ENCODE data around the gene PATJ.
"Not testable (repeated sequence)": the region's sequence is repeated elsewhere in the genome, so short reads cannot be mapped to it uniquely, and the experiment has no call there.

Gene PATJ

GRCh38 chr1:61851849-61852669, 109.8 kb downstream of the PATJ start:
- H3K4me3 ChIP-seq (ENCODE audit: extremely low read depth, insufficient read depth, low read length, poor library complexity, severe bottlenecking), result no peak overlapping the region
- 100% methylated on average over 1 of the region's 6 CpGs; no CpG with 5 or more reads in 1 of the 2 experiments for WGBS, 2 experiments (ENCODE audit: insufficient coverage in 2 of 2)
- H3K9me3 ChIP-seq (ENCODE audit: control insufficient read depth, low read length), result no peaks in the 10 kb centered on the region
- H3K4me1 ChIP-seq (ENCODE audit: control insufficient read depth, insufficient read depth, low read length, poor library complexity, severe bottlenecking), result no peaks in the 10 kb centered on the region
- H3K27ac ChIP-seq (ENCODE audit: low read depth, low read length, severe bottlenecking), result no peak overlapping the region
- H3K36me3 ChIP-seq (ENCODE audit: control insufficient read depth, insufficient read depth, low read length), result no peaks in the 10 kb centered on the region

GRCh38 chr1:61852670-61853015, 110.4 kb downstream of the PATJ start:
- no peak overlapping the region for H3K27ac ChIP-seq (ENCODE audit: low read depth, low read length, severe bottlenecking)
- H3K4me1 ChIP-seq (ENCODE audit: control insufficient read depth, insufficient read depth, low read length, poor library complexity, severe bottlenecking), result no peaks in the 10 kb centered on the region
- no peak overlapping the region for H3K4me3 ChIP-seq (ENCODE audit: extremely low read depth, insufficient read depth, low read length, poor library complexity, severe bottlenecking)
- WGBS, 2 experiments (ENCODE audit: insufficient coverage in 2 of 2), result 80 to 93% methylated on average over 1 to 2 of the region's 2 CpGs
- H3K9me3 ChIP-seq (ENCODE audit: control insufficient read depth, low read length), result no peaks in the 10 kb centered on the region
- H3K36me3 ChIP-seq (ENCODE audit: control insufficient read depth, insufficient read depth, low read length), result no peaks in the 10 kb centered on the region

GRCh38 chr1:61853583-61853982, 111.3 kb downstream of the PATJ start:
- 83 to 93% methylated on average over 1 of the region's 3 CpGs for WGBS, 2 experiments (ENCODE audit: insufficient coverage in 2 of 2)
- no peak overlapping the region for H3K4me3 ChIP-seq (ENCODE audit: extremely low read depth, insufficient read depth, low read length, poor library complexity, severe bottlenecking)
- H3K9me3 ChIP-seq (ENCODE audit: control insufficient read depth, low read length), result no peaks in the 10 kb centered on the region

GRCh38 chr1:61864489-61864888, 122.2 kb downstream of the PATJ start:
- 92% methylated on average over 2 of the region's 7 CpGs; no CpG with 5 or more reads in 1 of the 2 experiments for WGBS, 2 experiments (ENCODE audit: insufficient coverage in 2 of 2)
- H3K9me3 ChIP-seq (ENCODE audit: control insufficient read depth, low read length), result no peaks in the 10 kb centered on the region
- no peak overlapping the region for H3K27ac ChIP-seq (ENCODE audit: low read depth, low read length, severe bottlenecking)
- no peak overlapping the region for H3K4me3 ChIP-seq (ENCODE audit: extremely low read depth, insufficient read depth, low read length, poor library complexity, severe bottlenecking)
- no peaks in the 10 kb centered on the region for H3K36me3 ChIP-seq (ENCODE audit: control insufficient read depth, insufficient read depth, low read length)
- no peaks in the 10 kb centered on the region for H3K4me1 ChIP-seq (ENCODE audit: control insufficient read depth, insufficient read depth, low read length, poor library complexity, severe bottlenecking)

More at GRCh38 chr1:61853583-61853982, 111.3 kb downstream of the PATJ start:
- no peak overlapping the region for H3K27ac ChIP-seq (ENCODE audit: low read depth, low read length, severe bottlenecking)
- H3K36me3 ChIP-seq (ENCODE audit: control insufficient read depth, insufficient read depth, low read length), result no peaks in the 10 kb centered on the region
- no peaks in the 10 kb centered on the region for H3K4me1 ChIP-seq (ENCODE audit: control insufficient read depth, insufficient read depth, low read length, poor library complexity, severe bottlenecking)

GRCh38 chr1:61865646-61866220, 123.5 kb downstream of the PATJ start:
- H3K9me3 ChIP-seq (ENCODE audit: control insufficient read depth, low read length), result peaks cover 6% of the 10 kb centered on the region
- no peak overlapping the region for H3K4me3 ChIP-seq (ENCODE audit: extremely low read depth, insufficient read depth, low read length, poor library complexity, severe bottlenecking)
- no peaks in the 10 kb centered on the region for H3K4me1 ChIP-seq (ENCODE audit: control insufficient read depth, insufficient read depth, low read length, poor library complexity, severe bottlenecking)
- no peaks in the 10 kb centered on the region for H3K36me3 ChIP-seq (ENCODE audit: control insufficient read depth, insufficient read depth, low read length)
- no peak overlapping the region for H3K27ac ChIP-seq (ENCODE audit: low read depth, low read length, severe bottlenecking)
- 83 to 86% methylated on average over 1 of the region's 4 CpGs for WGBS, 2 experiments (ENCODE audit: insufficient coverage in 2 of 2)

GRCh38 chr1:61869691-61870109, 127.4 kb downstream of the PATJ start:
- H3K27ac ChIP-seq (ENCODE audit: low read depth, low read length, severe bottlenecking), result no peak overlapping the region
- peaks cover 11% of the 10 kb centered on the region for H3K9me3 ChIP-seq (ENCODE audit: control insufficient read depth, low read length)
- H3K4me3 ChIP-seq (ENCODE audit: extremely low read depth, insufficient read depth, low read length, poor library complexity, severe bottlenecking), result no peak overlapping the region
- H3K4me1 ChIP-seq (ENCODE audit: control insufficient read depth, insufficient read depth, low read length, poor library complexity, severe bottlenecking), result no peaks in the 10 kb centered on the region
- H3K36me3 ChIP-seq (ENCODE audit: control insufficient read depth, insufficient read depth, low read length), result no peaks in the 10 kb centered on the region
- WGBS, 2 experiments (ENCODE audit: insufficient coverage in 2 of 2), result 93 to 96% methylated on average over 9 to 14 of the region's 14 CpGs

- no peak overlapping the region for H3K27ac ChIP-seq (ENCODE audit: low read depth, low read length, severe bottlenecking)
- H3K9me3 ChIP-seq (ENCODE audit: control insufficient read depth, low read length), result peaks cover 11% of the 10 kb centered on the region
- no peaks in the 10 kb centered on the region for H3K4me1 ChIP-seq (ENCODE audit: control insufficient read depth, insufficient read depth, low read length, poor library complexity, severe bottlenecking)
- H3K36me3 ChIP-seq (ENCODE audit: control insufficient read depth, insufficient read depth, low read length), result no peaks in the 10 kb centered on the region
- H3K4me3 ChIP-seq (ENCODE audit: extremely low read depth, insufficient read depth, low read length, poor library complexity, severe bottlenecking), result no peak overlapping the region
- WGBS, 2 experiments (ENCODE audit: insufficient coverage in 2 of 2), result 86 to 100% methylated on average over 1 of the region's 3 CpGs
Measured at GRCh38 chr1:61872206-61872605, 129.9 kb downstream of the PATJ start.

- no peak overlapping the region for H3K4me3 ChIP-seq (ENCODE audit: extremely low read depth, insufficient read depth, low read length, poor library complexity, severe bottlenecking)
- no peak overlapping the region for H3K27ac ChIP-seq (ENCODE audit: low read depth, low read length, severe bottlenecking)
- H3K4me1 ChIP-seq (ENCODE audit: control insufficient read depth, insufficient read depth, low read length, poor library complexity, severe bottlenecking), result no peaks in the 10 kb centered on the region
- WGBS, 2 experiments (ENCODE audit: insufficient coverage in 2 of 2), result no CpG with 5 or more reads among the region's 2 CpGs
- H3K36me3 ChIP-seq (ENCODE audit: control insufficient read depth, insufficient read depth, low read length), result no peaks in the 10 kb centered on the region
- H3K9me3 ChIP-seq (ENCODE audit: control insufficient read depth, low read length), result peaks cover 11% of the 10 kb centered on the region
Measured at GRCh38 chr1:61873581-61873980, 131.3 kb downstream of the PATJ start.

GRCh38 chr1:61873994-61874393, 131.7 kb downstream of the PATJ start:
- Histone ChIP-seq H3K36me3 (ENCODE audit: control insufficient read depth, insufficient read depth, low read length) (no peaks in the 10 kb centered on the region), H3K4me3 (ENCODE audit: extremely low read depth, insufficient read depth, low read length, poor library complexity, severe bottlenecking) (no peak overlapping the region), H3K27ac (ENCODE audit: low read depth, low read length, severe bottlenecking) (no peak overlapping the region), H3K4me1 (ENCODE audit: control insufficient read depth, insufficient read depth, low read length, poor library complexity, severe bottlenecking) (no peaks in the 10 kb centered on the region), H3K9me3 (ENCODE audit: control insufficient read depth, low read length) (peaks cover 11% of the 10 kb centered on the region)
- WGBS, 2 experiments (ENCODE audit: insufficient coverage in 2 of 2), result 100% methylated on average over 1 of the region's 1 CpG

GRCh38 chr1:61875198-61875597, 132.9 kb downstream of the PATJ start:
- no CpG with 5 or more reads among the region's 2 CpGs for WGBS, 2 experiments (ENCODE audit: insufficient coverage in 2 of 2)
- no peaks in the 10 kb centered on the region for H3K4me1 ChIP-seq (ENCODE audit: control insufficient read depth, insufficient read depth, low read length, poor library complexity, severe bottlenecking)
- H3K9me3 ChIP-seq (ENCODE audit: control insufficient read depth, low read length), result peaks cover 7% of the 10 kb centered on the region
- no peak overlapping the region for H3K27ac ChIP-seq (ENCODE audit: low read depth, low read length, severe bottlenecking)
- H3K4me3 ChIP-seq (ENCODE audit: extremely low read depth, insufficient read depth, low read length, poor library complexity, severe bottlenecking), result no peak overlapping the region
- no peaks in the 10 kb centered on the region for H3K36me3 ChIP-seq (ENCODE audit: control insufficient read depth, insufficient read depth, low read length)

GRCh38 chr1:61879887-61880474, 137.7 kb downstream of the PATJ start:
- H3K4me1 ChIP-seq (ENCODE audit: control insufficient read depth, insufficient read depth, low read length, poor library complexity, severe bottlenecking); H3K9me3 ChIP-seq (ENCODE audit: control insufficient read depth, low read length); H3K4me3 ChIP-seq (ENCODE audit: extremely low read depth, insufficient read depth, low read length, poor library complexity, severe bottlenecking); H3K36me3 ChIP-seq (ENCODE audit: control insufficient read depth, insufficient read depth, low read length); H3K27ac ChIP-seq (ENCODE audit: low read depth, low read length, severe bottlenecking): not testable (repeated sequence)
- WGBS, 2 experiments (ENCODE audit: insufficient coverage in 2 of 2), result 60 to 100% methylated on average over 1 to 2 of the region's 5 CpGs
